A673 (cell line): Measurements from ENCODE around the gene CRYBG3.

ENCODE experiments used
- EZH2 ChIP-seq: fragments of 200-600 bp; sonication (generic); IDR thresholded peaks from 2 replicates; pipeline ENCODE4 v1.6.1; 2017; ENCODE audit warnings: borderline replicate concordance, low read depth, mild to moderate bottlenecking, mixed read lengths, antibody characterized with exemption, low read length; ENCODE audit not compliant: poor library complexity, severe bottlenecking
- TF ChIP-seq, protein P1 (sequence below): fragments of 300-800, 200-600 bp; sonication (generic); conservative IDR thresholded peaks from 2 replicates; pipeline ENCODE4 v1.5.1; 2017; ENCODE audit warnings: low read depth, mild to moderate bottlenecking, antibody characterized with exemption, low read length, moderate library complexity, mixed read lengths

DNA sequence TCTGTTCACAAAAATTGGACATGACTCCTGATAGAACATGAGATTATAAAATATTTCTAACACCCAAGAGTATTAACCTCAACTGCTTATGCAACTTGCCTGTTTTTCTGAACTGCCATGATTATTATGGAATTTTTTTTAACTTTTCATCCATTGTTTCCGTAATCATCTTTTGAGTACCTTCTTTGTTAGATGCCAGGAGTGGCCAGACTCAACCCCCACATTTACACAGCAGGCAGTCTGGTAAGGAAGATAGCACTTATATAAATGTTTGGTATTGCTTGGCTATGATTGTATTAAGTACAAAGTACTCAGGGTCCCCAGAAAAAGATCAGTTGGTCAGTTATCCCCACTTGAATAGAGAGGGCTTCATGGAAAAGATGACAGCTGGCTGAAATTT, 74.3 kb downstream of the CRYBG3 start:
- TF ChIP-seq, protein P1, sequence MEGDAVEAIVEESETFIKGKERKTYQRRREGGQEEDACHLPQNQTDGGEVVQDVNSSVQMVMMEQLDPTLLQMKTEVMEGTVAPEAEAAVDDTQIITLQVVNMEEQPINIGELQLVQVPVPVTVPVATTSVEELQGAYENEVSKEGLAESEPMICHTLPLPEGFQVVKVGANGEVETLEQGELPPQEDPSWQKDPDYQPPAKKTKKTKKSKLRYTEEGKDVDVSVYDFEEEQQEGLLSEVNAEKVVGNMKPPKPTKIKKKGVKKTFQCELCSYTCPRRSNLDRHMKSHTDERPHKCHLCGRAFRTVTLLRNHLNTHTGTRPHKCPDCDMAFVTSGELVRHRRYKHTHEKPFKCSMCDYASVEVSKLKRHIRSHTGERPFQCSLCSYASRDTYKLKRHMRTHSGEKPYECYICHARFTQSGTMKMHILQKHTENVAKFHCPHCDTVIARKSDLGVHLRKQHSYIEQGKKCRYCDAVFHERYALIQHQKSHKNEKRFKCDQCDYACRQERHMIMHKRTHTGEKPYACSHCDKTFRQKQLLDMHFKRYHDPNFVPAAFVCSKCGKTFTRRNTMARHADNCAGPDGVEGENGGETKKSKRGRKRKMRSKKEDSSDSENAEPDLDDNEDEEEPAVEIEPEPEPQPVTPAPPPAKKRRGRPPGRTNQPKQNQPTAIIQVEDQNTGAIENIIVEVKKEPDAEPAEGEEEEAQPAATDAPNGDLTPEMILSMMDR, result no peak
- TF ChIP-seq EZH2, result no peak
